HCT116 (cell line): ENCODE measurements around the gene ING4. TPM values are rescaled to one million over a fixed set of nuclear protein-coding genes. Genes with fewer than 3 reads are reported as not detected.

ENCODE experiments used
- ATAC-seq: fragments of 200-7000 bp; cut with Tn5 transposase; 2 replicates; pipeline ENCODE4 v1.9.1; 2020; ENCODE audit warnings: mild to moderate bottlenecking, moderate library complexity
- BruUV-seq: library from RNA; stranded (reverse); fragments of 400-500 nt; replicated peaks from 2 replicates; lab custom pipeline; 2021; lab: Mats Ljungman, UMichigan
- CTCF ChIA-PET: fragments of 300-600 bp; sonication (Branson Sonifier 250); formaldehyde crosslinking; loops from one replicate; lab custom pipeline; 2021; ENCODE audit warnings: antibody characterized with exemption; lab: Charles Lee
- POLR2A ChIA-PET: fragments of 300-600, 350-600 bp; sonication (Branson Sonifier 250); formaldehyde crosslinking; loops from one replicate; lab custom pipeline; 2021; ENCODE audit warnings: antibody characterized with exemption; lab: Charles Lee
- RAD21 ChIA-PET, 2 experiments: fragments of 300-600 bp; sonication (Branson Sonifier 250); formaldehyde crosslinking; loops; one replicate each; lab custom pipeline; 2023; ENCODE audit warnings: low total read pairs in 2 of 2; ENCODE audit not compliant: uncharacterized antibody in 2 of 2, unreplicated experiment in 2 of 2, low non-redundant PET in 1 of 2; lab: Charles Lee
- DNase-seq: peaks from one replicate; pipeline ENCODE4 v3.0.0-alpha.2; 2010; ENCODE audit warnings: low read depth, low spot score
- H2AFZ ChIP-seq: fragments of 200-600 bp; shearing (Covaris generic), sonication (generic); 2 replicates; pipeline ENCODE4 v1.6.1; 2017; ENCODE audit warnings: low read depth, mixed run types, mixed read lengths, antibody characterized with exemption, low read length; ENCODE audit not compliant: poor library complexity, severe bottlenecking
- H3K27ac ChIP-seq: 2 replicates; pipeline ENCODE4 v1.5.1; 2012; ENCODE audit warnings: low read depth, low read length
- H3K27me3 ChIP-seq: fragments of 200-600 bp; sonication (generic); 2 replicates; pipeline ENCODE4 v1.6.1; 2016; ENCODE audit warnings: mixed run types, low read length, mixed read lengths; ENCODE audit not compliant: insufficient read depth
- H3K36me3 ChIP-seq, 2 experiments: fragments of 200-500 bp in 1 of 2; fragments of 200-600 bp in 1 of 2; sonication (Bioruptor generic) in 1 of 2; sonication (generic) in 1 of 2; 2 replicates each; pipeline versions ENCODE4 v1.5.1 to v1.6.1; 2014 to 2016; ENCODE audit warnings: low read length in 2 of 2, inconsistent platforms in 1 of 2, mixed read lengths in 1 of 2, mixed run types in 1 of 2; ENCODE audit not compliant: insufficient read depth in 2 of 2, control insufficient read depth in 1 of 2
- H3K4me1 ChIP-seq, 2 experiments: fragments of 200-600 bp in 1 of 2; sonication (generic) in 1 of 2; 2 replicates each; pipeline versions ENCODE4 v1.5.1 to v1.6.1; 2012 to 2017; ENCODE audit warnings: low read length in 2 of 2, inconsistent platforms in 1 of 2, mild to moderate bottlenecking in 1 of 2, mixed read lengths in 1 of 2, mixed run types in 1 of 2, moderate library complexity in 1 of 2; ENCODE audit not compliant: insufficient read depth in 2 of 2, control insufficient read depth in 1 of 2
- H3K4me2 ChIP-seq: fragments of 200-600 bp; sonication (generic); 2 replicates; pipeline ENCODE4 v1.6.1; 2017; ENCODE audit warnings: mixed run types, low read length, mixed read lengths
- H3K4me3 ChIP-seq, 2 experiments: fragments of 200-600 bp in 1 of 2; sonication (generic) in 1 of 2; replicated peaks in 1 of 2; 2 replicates each; pipeline ENCODE4 v1.5.1; 2011 to 2016; ENCODE audit warnings: low read length in 2 of 2, control low read depth in 1 of 2, low read depth in 1 of 2, mild to moderate bottlenecking in 1 of 2, mixed read lengths in 1 of 2, mixed run types in 1 of 2
- H3K79me2 ChIP-seq: fragments of 200-600 bp; sonication (generic); 2 replicates; pipeline ENCODE4 v1.6.1; 2017; ENCODE audit warnings: mild to moderate bottlenecking, mixed run types, low read length, moderate library complexity, mixed read lengths; ENCODE audit not compliant: insufficient read depth
- H3K9ac ChIP-seq: fragments of 200-600 bp; sonication (generic); 2 replicates; pipeline ENCODE4 v1.6.1; 2016; ENCODE audit warnings: low read length, mixed read lengths
- H3K9me2 ChIP-seq: fragments of 200-600 bp; sonication (generic), shearing (Covaris generic); 2 replicates; pipeline ENCODE4 v1.6.1; 2017; ENCODE audit warnings: mixed run types, mild to moderate bottlenecking, moderate library complexity; ENCODE audit not compliant: insufficient read depth
- H3K9me3 ChIP-seq, 2 experiments: fragments of 200-500 bp in 1 of 2; fragments of 200-600 bp in 1 of 2; sonication (Bioruptor generic) in 1 of 2; sonication (generic) in 1 of 2; 2 replicates each; pipeline ENCODE4 v1.6.1; 2014 to 2017; ENCODE audit warnings: low read length in 2 of 2, mixed read lengths in 2 of 2, inconsistent platforms in 1 of 2, low read depth in 1 of 2, mild to moderate bottlenecking in 1 of 2, mixed run types in 1 of 2, moderate library complexity in 1 of 2; ENCODE audit not compliant: control insufficient read depth in 1 of 2, insufficient read depth in 1 of 2
- H4K20me1 ChIP-seq: fragments of 200-600 bp; sonication (generic), shearing (Covaris generic); 2 replicates; pipeline ENCODE4 v1.6.1; 2017; ENCODE audit warnings: mixed run types, mild to moderate bottlenecking, moderate library complexity; ENCODE audit not compliant: insufficient read depth
- ATF3 ChIP-seq: IDR thresholded peaks from 2 replicates; pipeline ENCODE4 v1.6.1; 2012
- CBX3 ChIP-seq: IDR thresholded peaks from 2 replicates; pipeline ENCODE4 v1.6.1; 2012; ENCODE audit warnings: low read depth
- CTCF ChIP-seq, 3 experiments: fragments of 200-600 bp in 1 of 3; sonication (generic) in 1 of 3; IDR thresholded peaks in 2 of 3; conservative IDR thresholded peaks in 1 of 3; 2 replicates each; pipeline ENCODE4 v1.5.1; 2012 to 2017; ENCODE audit warnings: low read depth in 2 of 3, low read length in 2 of 3, antibody characterized with exemption in 1 of 3, borderline replicate concordance in 1 of 3, control low read depth in 1 of 3, mild to moderate bottlenecking in 1 of 3, mixed read lengths in 1 of 3, mixed run types in 1 of 3, moderate library complexity in 1 of 3; ENCODE audit not compliant: insufficient read depth in 1 of 3
- ELF1 ChIP-seq: IDR thresholded peaks from 2 replicates; pipeline ENCODE4 v1.6.1; 2012; ENCODE audit warnings: low read depth, borderline replicate concordance
- RAD21 ChIP-seq: IDR thresholded peaks from 2 replicates; pipeline ENCODE4 v1.6.1; 2012; ENCODE audit warnings: low read depth, mild to moderate bottlenecking
- SP1 ChIP-seq: IDR thresholded peaks from 2 replicates; pipeline ENCODE4 v1.6.1; 2012; ENCODE audit warnings: low read depth
- ZNF274 ChIP-seq: fragments of 200-500 bp; sonication (Bioruptor generic); IDR thresholded peaks from 2 replicates; pipeline ENCODE4 v1.6.1; 2014; ENCODE audit warnings: mild to moderate bottlenecking, low read depth, low read length, inconsistent platforms
- intact Hi-C: fragments of 100-400 bp; cut with micrococcal nuclease; formaldehyde crosslinking; loops from 2 replicates; pipeline ENCODE4 v1.10.0; 2022
- total RNA-seq: library from RNA; stranded (reverse); gene quantifications from one replicate; pipeline ENCODE4 v1.2.1, GENCODE V29; 2021; ENCODE audit not compliant: unreplicated experiment

The ING4 gene
- total RNA-seq, 1 experiment from 2014 or later: 17.9 TPM

DNA sequence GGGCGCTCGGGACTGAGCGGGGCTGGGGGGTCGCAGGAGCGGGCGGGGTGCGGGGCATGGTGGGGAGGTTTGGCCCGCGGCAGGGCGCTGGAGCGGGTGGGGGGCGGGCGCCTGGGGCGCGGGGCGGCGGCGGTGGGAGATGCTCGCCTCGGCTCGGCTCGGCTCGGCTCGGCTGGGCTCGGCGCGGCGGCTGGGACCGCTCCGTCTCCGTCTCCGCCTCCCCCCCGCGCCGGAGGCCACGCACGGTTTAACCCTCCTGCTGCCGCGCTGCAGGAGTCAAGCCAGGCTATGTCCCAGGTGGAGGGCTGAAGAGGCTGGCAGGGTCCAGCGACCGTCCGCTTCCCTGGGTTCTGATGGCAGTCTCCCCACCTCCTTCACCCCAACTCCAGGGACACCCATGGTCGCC is 37.7 kb upstream of the ING4 start, which contains the start of gene PIANP:
Gene PIANP, minus strand, starts transcription at position 170 of the 406 bp plus-strand sequence. CDS start 2,754 bp downstream, outside the sequence.
- no peaks in the 10 kb centered on the region for H4K20me1 ChIP-seq
- no peaks in the 10 kb centered on the region for H3K27me3 ChIP-seq
- ChIA-PET RAD21 (no interaction called here), POLR2A (no interaction called here), CTCF (no interaction called here)
- ATAC-seq: no peak
- H3K4me2 ChIP-seq: no peak within 1 kb of the TSS
- H3K27ac ChIP-seq: no peak within 1 kb of the TSS
- no TSS peak for BruUV-seq
- no peak for TF ChIP-seq SP1
- no peak for TF ChIP-seq ZNF274
- no peak for TF ChIP-seq CBX3
- no peak for TF ChIP-seq ATF3
- TF ChIP-seq CTCF (IDR thresholded peaks at IDR 0.05 in 2 of 3, conservative IDR thresholded peaks at IDR 0.05 in 1 of 3; ENCODE audit: borderline replicate concordance in 1 of 3, insufficient read depth in 1 of 3, low read depth in 2 of 3, low read length in 2 of 3): no peak
- no peak for TF ChIP-seq ELF1
- TF ChIP-seq RAD21: no peak
- intact Hi-C loops: no loop called here
- H3K9me2 ChIP-seq: no peaks in the 10 kb centered on the region
- H3K9me3 ChIP-seq: no peaks in the 10 kb centered on the region
- no peak within 1 kb of the TSS for H3K9ac ChIP-seq
- no peak within 1 kb of the TSS for H3K4me3 ChIP-seq
- no peaks in the 10 kb centered on the region for H3K36me3 ChIP-seq
- no peak within 1 kb of the TSS for H2AFZ ChIP-seq
- DNase-seq: no peak
- peaks cover 0 to 9% of the 10 kb centered on the region in 2 experiments; a peak in 2 of 4 replicates for H3K4me1 ChIP-seq
- no peaks in the 10 kb centered on the region for H3K79me2 ChIP-seq
